Measurements from ENCODE around the gene HMG20A.

The HMG20A gene

DNA sequence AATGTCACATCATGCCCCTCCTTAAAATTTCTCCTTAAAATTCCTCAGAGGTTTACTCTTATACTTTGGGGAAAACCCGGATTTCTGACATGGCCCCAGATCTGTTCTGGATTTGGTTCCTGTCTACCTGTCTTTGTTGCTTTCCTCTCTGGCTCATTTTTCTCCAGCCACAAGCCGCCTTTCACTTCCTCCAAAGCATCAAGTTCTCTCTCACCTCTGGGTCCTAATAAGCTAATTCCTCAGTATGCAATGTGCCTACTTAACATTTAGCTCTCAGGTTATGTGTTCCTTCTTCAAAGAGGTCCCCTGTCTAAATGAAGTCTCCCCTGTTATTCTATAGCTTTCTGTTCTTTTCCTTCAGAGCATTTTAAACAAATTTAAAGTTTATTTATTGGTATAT lies 16.1 kb downstream of the HMG20A start:
- ATAC-seq: no peak
- TF ChIP-seq, protein P1, sequence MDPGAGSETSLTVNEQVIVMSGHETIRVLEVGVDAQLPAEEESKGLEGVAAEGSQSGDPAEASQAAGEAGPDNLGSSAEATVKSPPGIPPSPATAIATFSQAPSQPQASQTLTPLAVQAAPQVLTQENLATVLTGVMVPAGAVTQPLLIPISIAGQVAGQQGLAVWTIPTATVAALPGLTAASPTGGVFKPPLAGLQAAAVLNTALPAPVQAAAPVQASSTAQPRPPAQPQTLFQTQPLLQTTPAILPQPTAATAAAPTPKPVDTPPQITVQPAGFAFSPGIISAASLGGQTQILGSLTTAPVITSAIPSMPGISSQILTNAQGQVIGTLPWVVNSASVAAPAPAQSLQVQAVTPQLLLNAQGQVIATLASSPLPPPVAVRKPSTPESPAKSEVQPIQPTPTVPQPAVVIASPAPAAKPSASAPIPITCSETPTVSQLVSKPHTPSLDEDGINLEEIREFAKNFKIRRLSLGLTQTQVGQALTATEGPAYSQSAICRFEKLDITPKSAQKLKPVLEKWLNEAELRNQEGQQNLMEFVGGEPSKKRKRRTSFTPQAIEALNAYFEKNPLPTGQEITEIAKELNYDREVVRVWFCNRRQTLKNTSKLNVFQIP (CRISPR knock-in tag; IDR thresholded peaks at IDR 0.05; ENCODE audit: borderline replicate concordance, low read depth): no peak
- no peak for TF ChIP-seq OSR1 (CRISPR knock-in tag; IDR thresholded peaks at IDR 0.05)
- TF ChIP-seq ZNF565 (CRISPR knock-in tag; conservative IDR thresholded peaks at IDR 0.05; ENCODE audit: low read depth): no peak
- no peak for TF ChIP-seq ZFP3 (CRISPR knock-in tag; IDR thresholded peaks at IDR 0.05)
- no peak for TF ChIP-seq ZNF8 (CRISPR knock-in tag; IDR thresholded peaks at IDR 0.05)
- TF ChIP-seq TOX (CRISPR knock-in tag; IDR thresholded peaks at IDR 0.05; ENCODE audit: borderline replicate concordance): no peak
- TF ChIP-seq, protein P2, sequence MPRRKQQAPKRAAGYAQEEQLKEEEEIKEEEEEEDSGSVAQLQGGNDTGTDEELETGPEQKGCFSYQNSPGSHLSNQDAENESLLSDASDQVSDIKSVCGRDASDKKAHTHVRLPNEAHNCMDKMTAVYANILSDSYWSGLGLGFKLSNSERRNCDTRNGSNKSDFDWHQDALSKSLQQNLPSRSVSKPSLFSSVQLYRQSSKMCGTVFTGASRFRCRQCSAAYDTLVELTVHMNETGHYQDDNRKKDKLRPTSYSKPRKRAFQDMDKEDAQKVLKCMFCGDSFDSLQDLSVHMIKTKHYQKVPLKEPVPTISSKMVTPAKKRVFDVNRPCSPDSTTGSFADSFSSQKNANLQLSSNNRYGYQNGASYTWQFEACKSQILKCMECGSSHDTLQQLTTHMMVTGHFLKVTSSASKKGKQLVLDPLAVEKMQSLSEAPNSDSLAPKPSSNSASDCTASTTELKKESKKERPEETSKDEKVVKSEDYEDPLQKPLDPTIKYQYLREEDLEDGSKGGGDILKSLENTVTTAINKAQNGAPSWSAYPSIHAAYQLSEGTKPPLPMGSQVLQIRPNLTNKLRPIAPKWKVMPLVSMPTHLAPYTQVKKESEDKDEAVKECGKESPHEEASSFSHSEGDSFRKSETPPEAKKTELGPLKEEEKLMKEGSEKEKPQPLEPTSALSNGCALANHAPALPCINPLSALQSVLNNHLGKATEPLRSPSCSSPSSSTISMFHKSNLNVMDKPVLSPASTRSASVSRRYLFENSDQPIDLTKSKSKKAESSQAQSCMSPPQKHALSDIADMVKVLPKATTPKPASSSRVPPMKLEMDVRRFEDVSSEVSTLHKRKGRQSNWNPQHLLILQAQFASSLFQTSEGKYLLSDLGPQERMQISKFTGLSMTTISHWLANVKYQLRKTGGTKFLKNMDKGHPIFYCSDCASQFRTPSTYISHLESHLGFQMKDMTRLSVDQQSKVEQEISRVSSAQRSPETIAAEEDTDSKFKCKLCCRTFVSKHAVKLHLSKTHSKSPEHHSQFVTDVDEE (CRISPR knock-in tag; IDR thresholded peaks at IDR 0.05): no peak
- no peak for TF ChIP-seq GLIS3 (CRISPR knock-in tag; IDR thresholded peaks at IDR 0.05)
- TF ChIP-seq ESRRG (CRISPR knock-in tag; IDR thresholded peaks at IDR 0.05): no peak
- TF ChIP-seq, protein P3, sequence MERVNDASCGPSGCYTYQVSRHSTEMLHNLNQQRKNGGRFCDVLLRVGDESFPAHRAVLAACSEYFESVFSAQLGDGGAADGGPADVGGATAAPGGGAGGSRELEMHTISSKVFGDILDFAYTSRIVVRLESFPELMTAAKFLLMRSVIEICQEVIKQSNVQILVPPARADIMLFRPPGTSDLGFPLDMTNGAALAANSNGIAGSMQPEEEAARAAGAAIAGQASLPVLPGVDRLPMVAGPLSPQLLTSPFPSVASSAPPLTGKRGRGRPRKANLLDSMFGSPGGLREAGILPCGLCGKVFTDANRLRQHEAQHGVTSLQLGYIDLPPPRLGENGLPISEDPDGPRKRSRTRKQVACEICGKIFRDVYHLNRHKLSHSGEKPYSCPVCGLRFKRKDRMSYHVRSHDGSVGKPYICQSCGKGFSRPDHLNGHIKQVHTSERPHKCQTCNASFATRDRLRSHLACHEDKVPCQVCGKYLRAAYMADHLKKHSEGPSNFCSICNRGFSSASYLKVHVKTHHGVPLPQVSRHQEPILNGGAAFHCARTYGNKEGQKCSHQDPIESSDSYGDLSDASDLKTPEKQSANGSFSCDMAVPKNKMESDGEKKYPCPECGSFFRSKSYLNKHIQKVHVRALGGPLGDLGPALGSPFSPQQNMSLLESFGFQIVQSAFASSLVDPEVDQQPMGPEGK (CRISPR knock-in tag; IDR thresholded peaks at IDR 0.05; ENCODE audit: borderline replicate concordance): no peak
- no peak for TF ChIP-seq ISL1 (CRISPR knock-in tag; IDR thresholded peaks at IDR 0.05)
- TF ChIP-seq PPARA (CRISPR knock-in tag; IDR thresholded peaks at IDR 0.05; ENCODE audit: borderline replicate concordance): no peak
- TF ChIP-seq ZNF70 (CRISPR knock-in tag; IDR thresholded peaks at IDR 0.05): no peak
- TF ChIP-seq ARNTL (CRISPR knock-in tag; IDR thresholded peaks at IDR 0.05; ENCODE audit: borderline replicate concordance, low read depth): no peak
- no peak for TF ChIP-seq RARB (CRISPR knock-in tag; IDR thresholded peaks at IDR 0.05)
- TF ChIP-seq, protein P4, sequence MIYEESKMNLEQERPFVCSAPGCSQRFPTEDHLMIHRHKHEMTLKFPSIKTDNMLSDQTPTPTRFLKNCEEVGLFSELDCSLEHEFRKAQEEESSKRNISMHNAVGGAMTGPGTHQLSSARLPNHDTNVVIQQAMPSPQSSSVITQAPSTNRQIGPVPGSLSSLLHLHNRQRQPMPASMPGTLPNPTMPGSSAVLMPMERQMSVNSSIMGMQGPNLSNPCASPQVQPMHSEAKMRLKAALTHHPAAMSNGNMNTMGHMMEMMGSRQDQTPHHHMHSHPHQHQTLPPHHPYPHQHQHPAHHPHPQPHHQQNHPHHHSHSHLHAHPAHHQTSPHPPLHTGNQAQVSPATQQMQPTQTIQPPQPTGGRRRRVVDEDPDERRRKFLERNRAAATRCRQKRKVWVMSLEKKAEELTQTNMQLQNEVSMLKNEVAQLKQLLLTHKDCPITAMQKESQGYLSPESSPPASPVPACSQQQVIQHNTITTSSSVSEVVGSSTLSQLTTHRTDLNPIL (CRISPR knock-in tag; IDR thresholded peaks at IDR 0.05; ENCODE audit: low read depth): no peak

DNA sequence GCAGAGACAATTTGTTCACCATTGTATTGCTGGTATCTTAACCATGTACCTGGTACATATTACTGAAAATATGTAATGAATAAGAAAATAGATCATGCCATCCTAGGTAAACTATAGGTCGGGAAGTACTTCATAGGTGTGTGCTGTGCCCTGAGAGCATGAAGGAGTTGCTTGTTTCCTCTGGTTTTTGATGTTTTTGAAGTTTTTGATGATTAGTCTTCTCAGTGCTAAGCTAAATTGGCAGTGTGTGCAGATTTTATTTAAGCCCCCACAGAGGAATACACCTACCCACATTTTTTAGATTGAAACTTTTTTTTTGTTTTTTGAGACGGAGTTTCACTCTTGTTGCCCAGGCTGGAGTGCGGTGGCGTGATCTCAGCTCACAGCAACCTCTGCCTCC lies 16.6 kb downstream of the HMG20A start:
- ATAC-seq: no peak

More for the DNA sequence above, 16.6 kb downstream of the HMG20A start:
- TF ChIP-seq, protein P4 (CRISPR knock-in tag; IDR thresholded peaks at IDR 0.05; ENCODE audit: low read depth): no peak
- TF ChIP-seq PPARA (CRISPR knock-in tag; IDR thresholded peaks at IDR 0.05; ENCODE audit: borderline replicate concordance) (no peak), ZNF8 (CRISPR knock-in tag; IDR thresholded peaks at IDR 0.05) (no peak), CSDC2 (CRISPR knock-in tag; IDR thresholded peaks at IDR 0.05) (no peak), ZNF70 (CRISPR knock-in tag; IDR thresholded peaks at IDR 0.05) (no peak), GLIS3 (CRISPR knock-in tag; IDR thresholded peaks at IDR 0.05) (no peak), ZFP3 (CRISPR knock-in tag; IDR thresholded peaks at IDR 0.05) (no peak), RARB (CRISPR knock-in tag; IDR thresholded peaks at IDR 0.05) (no peak)
- TF ChIP-seq, protein P5, sequence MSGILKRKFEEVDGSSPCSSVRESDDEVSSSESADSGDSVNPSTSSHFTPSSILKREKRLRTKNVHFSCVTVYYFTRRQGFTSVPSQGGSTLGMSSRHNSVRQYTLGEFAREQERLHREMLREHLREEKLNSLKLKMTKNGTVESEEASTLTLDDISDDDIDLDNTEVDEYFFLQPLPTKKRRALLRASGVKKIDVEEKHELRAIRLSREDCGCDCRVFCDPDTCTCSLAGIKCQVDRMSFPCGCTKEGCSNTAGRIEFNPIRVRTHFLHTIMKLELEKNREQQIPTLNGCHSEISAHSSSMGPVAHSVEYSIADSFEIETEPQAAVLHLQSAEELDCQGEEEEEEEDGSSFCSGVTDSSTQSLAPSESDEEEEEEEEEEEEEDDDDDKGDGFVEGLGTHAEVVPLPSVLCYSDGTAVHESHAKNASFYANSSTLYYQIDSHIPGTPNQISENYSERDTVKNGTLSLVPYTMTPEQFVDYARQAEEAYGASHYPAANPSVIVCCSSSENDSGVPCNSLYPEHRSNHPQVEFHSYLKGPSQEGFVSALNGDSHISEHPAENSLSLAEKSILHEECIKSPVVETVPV (CRISPR knock-in tag; IDR thresholded peaks at IDR 0.05): no peak
- TF ChIP-seq, protein P3 (CRISPR knock-in tag; IDR thresholded peaks at IDR 0.05; ENCODE audit: borderline replicate concordance): no peak

All from SK-N-SH treated with all-trans-retinoic acid at 6 μM for 48 hours (cell line).